GM10248 (cell line): Measurements from ENCODE around the gene CACNA1C.
A peak's percentile ranks its signal among the peaks of the same experiment; 100 is the strongest.

Experiments used
- CTCF ChIA-PET: fragments of 300-600 bp; sonication (Branson Sonifier 250); formaldehyde crosslinking; extraction: SDS; loops from one replicate; lab custom pipeline; 2021; ENCODE audit warnings: antibody characterized with exemption; lab: Yijun Ruan, JAX
- POLR2A ChIA-PET: fragments of 350-650 bp; sonication (Branson Sonifier 250); formaldehyde crosslinking; extraction: SDS; loops from one replicate; lab custom pipeline; 2020; ENCODE audit warnings: antibody characterized with exemption; lab: Yijun Ruan, JAX
- DNase-seq: peaks from one replicate; pipeline ENCODE4 v3.0.0; 2012; ENCODE audit errors: extremely low spot score
- TF ChIP-seq, protein P1 (sequence below): IDR thresholded peaks from 2 replicates; pipeline ENCODE4 v1.5.1; 2012; ENCODE audit warnings: mild to moderate bottlenecking, low read depth; ENCODE audit errors: extremely low read depth, missing control alignments, control extremely low read depth

Gene CACNA1C

DNA sequence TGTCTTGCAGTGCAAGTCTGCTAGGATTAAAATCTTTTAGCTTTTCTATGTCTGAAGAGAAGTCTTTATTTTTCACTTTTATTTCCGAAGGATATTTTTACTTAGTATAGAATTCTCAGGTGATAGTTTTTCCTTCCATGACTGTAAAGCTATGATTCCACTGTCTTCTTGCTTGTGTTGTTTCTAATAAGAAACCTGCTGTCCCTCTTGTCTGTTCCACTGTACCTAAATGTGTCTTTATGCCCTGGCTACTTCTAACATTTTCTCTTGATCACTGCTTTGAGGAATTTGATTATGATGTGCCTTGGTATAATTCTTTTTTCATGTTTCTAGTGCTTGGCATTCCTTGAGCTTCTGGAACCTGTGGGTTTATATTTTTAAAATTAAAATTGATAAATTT, 228.7 kb downstream of the CACNA1C start:
- ChIA-PET CTCF (interaction anchor here (2.8 kb wide), 1 partner anchor 10 kb away, joined by 16 read pairs; no protein-coding TSS in a partner anchor), POLR2A (no interaction called here)
- TF ChIP-seq, protein P1, sequence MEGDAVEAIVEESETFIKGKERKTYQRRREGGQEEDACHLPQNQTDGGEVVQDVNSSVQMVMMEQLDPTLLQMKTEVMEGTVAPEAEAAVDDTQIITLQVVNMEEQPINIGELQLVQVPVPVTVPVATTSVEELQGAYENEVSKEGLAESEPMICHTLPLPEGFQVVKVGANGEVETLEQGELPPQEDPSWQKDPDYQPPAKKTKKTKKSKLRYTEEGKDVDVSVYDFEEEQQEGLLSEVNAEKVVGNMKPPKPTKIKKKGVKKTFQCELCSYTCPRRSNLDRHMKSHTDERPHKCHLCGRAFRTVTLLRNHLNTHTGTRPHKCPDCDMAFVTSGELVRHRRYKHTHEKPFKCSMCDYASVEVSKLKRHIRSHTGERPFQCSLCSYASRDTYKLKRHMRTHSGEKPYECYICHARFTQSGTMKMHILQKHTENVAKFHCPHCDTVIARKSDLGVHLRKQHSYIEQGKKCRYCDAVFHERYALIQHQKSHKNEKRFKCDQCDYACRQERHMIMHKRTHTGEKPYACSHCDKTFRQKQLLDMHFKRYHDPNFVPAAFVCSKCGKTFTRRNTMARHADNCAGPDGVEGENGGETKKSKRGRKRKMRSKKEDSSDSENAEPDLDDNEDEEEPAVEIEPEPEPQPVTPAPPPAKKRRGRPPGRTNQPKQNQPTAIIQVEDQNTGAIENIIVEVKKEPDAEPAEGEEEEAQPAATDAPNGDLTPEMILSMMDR, result no peak
- no peak for DNase-seq

DNA sequence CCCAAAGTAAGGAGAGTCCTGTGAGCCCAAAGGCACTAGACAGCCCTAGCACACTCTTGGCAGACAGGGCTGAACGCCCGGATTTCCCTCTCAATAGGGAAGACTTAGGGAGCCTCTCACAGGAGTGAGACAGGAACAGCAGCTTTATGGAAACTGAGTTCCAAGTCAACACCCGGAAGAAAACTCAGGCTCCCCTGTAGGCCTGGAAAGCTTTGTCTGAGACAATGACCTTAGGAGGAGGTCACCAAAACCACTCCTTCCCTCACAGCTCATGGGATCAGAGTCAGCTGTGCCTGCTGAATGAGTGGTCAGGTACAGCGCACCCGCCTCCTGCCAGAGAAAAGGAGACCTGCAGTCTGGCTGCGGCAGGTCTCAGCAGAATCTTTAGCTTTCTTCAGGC, 229.5 kb downstream of the CACNA1C start:
- CTCF ChIA-PET, result interaction anchor here (1.0 to 2.8 kb wide), 3 partner anchors 9 to 225 kb away, joined by 3 to 16 read pairs (median 6); no protein-coding TSS in a partner anchor
- TF ChIP-seq, protein P1, result no peak
- no peak for DNase-seq
- POLR2A ChIA-PET, result no interaction called here

DNA sequence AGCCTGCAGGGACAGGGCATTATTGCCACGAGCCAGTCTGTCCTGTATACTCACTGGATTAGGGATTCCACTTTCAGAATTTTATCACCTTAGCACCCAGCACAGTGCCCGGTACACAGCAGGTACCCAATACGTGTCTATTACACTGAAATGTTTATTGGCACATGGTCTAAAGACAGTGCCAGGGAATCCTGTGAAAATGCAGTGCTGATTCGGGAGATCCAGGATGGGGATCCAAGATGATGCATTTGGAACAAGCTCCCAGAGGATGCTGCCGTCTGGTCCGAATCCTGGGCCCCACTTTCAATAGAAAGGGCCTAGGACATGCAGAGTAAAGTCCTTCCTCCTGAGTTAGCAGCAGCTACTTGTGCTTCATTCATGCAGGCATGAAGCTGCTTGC, 230.7 kb downstream of the CACNA1C start:
- TF ChIP-seq, protein P1, result no peak
- CTCF ChIA-PET, result interaction anchor here (2.3 kb wide), 1 partner anchor 10 kb away, joined by 6 read pairs; no protein-coding TSS in a partner anchor
- DNase-seq, result no peak
- POLR2A ChIA-PET, result no interaction called here

DNA sequence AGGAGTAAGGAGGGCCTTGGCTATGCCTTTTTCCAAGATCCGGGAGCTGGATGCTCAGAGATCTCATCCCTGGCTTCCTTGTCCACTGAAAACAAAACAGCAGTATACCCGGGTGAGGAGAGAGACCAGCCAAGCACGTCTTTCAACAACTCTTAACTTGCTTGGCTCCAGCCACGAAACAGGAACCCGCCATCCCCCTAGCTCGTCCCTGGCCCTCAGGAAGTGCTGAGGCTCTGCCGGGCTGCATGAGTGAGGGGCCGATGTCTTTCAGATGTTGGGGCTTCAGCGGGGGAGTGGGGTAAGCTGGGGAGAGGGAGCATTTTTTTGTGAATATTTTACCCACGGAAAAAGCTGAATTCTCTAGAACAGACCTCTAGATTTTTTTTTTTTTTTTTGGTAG, 231.1 kb downstream of the CACNA1C start:
- ChIA-PET POLR2A (no interaction called here), CTCF (interaction anchor here (2.3 kb wide), 1 partner anchor 10 kb away, joined by 6 read pairs; no protein-coding TSS in a partner anchor)
- TF ChIP-seq, protein P1, result no peak
- DNase-seq, result no peak

DNA sequence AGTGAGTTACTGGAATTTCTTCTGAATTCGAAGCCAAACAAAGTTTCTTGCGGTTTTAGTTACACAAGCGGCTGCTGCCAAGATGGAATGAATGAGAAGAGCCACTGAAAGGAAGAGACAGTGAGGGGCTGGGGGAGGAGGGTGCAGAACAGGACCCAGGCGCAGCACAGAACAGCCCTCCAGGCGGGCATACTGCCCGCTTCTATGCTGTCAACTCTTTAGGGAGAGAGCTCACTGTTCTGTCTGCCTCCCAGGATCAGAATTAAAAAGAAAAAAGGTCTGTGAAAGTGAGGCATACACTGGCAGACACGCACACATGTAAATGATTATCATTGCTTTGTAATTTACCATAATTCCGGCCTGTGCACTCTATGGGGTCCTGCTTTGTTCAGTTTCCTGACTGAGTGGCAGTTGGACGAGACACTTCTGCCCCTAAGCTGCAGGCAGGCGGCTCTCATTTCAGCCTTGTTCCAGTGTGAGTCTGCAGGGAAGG, 231.6 kb downstream of the CACNA1C start:
- no peak for DNase-seq
- POLR2A ChIA-PET, result no interaction called here
- CTCF ChIA-PET, result interaction anchor here (1.4 to 2.3 kb wide), 2 partner anchors 11 to 13 kb away, joined by 3 to 6 read pairs; no protein-coding TSS in a partner anchor
- TF ChIP-seq, protein P1, result no peak

DNA sequence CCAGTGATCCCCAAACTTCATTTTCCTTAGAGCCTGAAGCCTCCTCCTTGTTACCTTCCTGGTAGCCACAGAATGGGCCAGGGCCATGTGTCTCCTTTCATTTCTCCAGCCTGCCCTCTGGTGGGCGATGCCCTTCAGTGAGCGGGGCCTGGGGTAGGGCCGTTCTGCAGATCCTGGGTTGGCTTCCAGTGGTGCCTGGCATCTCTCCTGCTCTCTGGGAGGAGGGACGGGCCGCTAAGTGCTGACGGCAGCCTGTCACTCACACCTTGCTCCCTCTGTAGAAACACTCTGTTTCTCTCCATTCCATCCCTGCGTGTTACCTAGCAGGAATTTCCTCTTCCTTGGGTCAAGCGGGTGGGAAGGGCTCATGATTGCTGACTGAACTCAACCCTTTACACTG, 232.1 kb downstream of the CACNA1C start:
- POLR2A ChIA-PET, result no interaction called here
- CTCF ChIA-PET, result interaction anchor here (1.1 to 1.4 kb wide), 3 partner anchors 13 to 636 kb away, joined by 3 to 4 read pairs (median 3); no protein-coding TSS in a partner anchor
- DNase-seq, result peak; percentile 39
- TF ChIP-seq, protein P1, result peak; percentile 47

DNA sequence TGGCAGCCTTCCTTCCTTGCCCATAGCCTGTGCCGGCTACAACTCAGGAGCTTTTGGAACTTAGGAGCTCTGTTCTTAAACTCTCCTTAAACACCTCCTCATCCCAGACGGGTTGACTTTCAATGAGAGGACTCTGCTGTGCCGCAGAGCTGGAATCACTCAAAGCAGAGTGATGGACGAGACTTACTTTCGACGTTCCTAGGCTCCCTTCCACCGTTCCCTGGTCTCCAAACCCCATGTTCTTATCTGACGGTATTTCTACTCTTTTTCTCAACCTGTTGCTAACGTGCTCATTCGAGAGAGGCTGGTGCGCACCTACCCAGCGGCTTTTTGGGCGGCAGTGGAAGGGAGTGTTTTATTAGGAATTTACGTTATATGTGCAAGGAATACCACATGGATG, 232.7 kb downstream of the CACNA1C start:
- ChIA-PET CTCF (interaction anchor here (0.8 to 1.4 kb wide), 6 partner anchors 8 to 637 kb away, joined by 3 to 4 read pairs (median 3); no protein-coding TSS in a partner anchor), POLR2A (no interaction called here)
- DNase-seq, result no peak
- TF ChIP-seq, protein P1, result no peak
